ENCODE results near the gene TMEM37. TPM values are rescaled to one million over a fixed set of nuclear protein-coding genes. Genes with fewer than 3 reads are reported as not detected.

The TMEM37 gene
- total and polyA plus RNA-seq, 2 of the 13 experiments (the other 11 are each of a cell fraction or from before 2014, with no cell fraction given): 37.7 to 115 TPM

DNA sequence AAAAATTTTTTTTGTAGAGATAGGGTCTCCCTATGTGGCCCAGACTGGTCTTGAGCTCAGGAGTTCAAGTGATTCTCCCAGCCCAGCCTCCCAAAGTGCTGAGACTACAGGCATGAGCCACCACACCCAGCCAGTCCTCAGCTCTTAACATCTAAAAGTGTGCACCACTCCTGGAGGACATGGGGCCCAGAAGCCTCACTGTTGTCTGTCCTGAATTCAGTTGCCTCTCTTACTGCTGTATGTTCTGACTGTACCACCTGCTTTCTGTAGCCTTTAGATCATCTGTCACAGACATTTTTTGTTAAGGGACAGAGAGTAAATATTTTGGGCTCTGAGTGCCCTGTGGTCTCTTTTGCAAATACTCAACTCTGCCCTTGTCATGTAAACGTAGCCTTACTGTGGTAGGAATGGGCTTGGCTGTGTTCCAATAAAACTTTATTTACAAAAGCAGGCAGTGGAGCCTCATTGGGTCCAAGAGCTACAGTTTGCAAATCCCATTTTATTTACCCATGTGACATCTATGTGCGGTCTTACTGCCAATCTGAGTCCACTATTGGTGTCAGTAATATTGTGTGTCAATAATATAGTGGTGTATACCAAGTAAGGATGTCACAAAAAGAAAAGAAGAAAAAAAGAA is 38.1 kb downstream of the TMEM37 start (continued):
- TF ChIP-seq, protein P1, sequence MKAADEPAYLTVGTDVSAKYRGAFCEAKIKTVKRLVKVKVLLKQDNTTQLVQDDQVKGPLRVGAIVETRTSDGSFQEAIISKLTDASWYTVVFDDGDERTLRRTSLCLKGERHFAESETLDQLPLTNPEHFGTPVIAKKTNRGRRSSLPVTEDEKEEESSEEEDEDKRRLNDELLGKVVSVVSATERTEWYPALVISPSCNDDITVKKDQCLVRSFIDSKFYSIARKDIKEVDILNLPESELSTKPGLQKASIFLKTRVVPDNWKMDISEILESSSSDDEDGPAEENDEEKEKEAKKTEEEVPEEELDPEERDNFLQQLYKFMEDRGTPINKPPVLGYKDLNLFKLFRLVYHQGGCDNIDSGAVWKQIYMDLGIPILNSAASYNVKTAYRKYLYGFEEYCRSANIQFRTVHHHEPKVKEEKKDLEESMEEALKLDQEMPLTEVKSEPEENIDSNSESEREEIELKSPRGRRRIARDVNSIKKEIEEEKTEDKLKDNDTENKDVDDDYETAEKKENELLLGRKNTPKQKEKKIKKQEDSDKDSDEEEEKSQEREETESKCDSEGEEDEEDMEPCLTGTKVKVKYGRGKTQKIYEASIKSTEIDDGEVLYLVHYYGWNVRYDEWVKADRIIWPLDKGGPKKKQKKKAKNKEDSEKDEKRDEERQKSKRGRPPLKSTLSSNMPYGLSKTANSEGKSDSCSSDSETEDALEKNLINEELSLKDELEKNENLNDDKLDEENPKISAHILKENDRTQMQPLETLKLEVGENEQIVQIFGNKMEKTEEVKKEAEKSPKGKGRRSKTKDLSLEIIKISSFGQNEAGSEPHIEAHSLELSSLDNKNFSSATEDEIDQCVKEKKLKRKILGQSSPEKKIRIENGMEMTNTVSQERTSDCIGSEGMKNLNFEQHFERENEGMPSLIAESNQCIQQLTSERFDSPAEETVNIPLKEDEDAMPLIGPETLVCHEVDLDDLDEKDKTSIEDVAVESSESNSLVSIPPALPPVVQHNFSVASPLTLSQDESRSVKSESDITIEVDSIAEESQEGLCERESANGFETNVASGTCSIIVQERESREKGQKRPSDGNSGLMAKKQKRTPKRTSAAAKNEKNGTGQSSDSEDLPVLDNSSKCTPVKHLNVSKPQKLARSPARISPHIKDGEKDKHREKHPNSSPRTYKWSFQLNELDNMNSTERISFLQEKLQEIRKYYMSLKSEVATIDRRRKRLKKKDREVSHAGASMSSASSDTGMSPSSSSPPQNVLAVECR (CRISPR knock-in tag; IDR thresholded peaks at IDR 0.05; ENCODE audit: borderline replicate concordance): peak; percentile 49; the same call in 1 of the 2 replicates
- TF ChIP-seq, protein P2, sequence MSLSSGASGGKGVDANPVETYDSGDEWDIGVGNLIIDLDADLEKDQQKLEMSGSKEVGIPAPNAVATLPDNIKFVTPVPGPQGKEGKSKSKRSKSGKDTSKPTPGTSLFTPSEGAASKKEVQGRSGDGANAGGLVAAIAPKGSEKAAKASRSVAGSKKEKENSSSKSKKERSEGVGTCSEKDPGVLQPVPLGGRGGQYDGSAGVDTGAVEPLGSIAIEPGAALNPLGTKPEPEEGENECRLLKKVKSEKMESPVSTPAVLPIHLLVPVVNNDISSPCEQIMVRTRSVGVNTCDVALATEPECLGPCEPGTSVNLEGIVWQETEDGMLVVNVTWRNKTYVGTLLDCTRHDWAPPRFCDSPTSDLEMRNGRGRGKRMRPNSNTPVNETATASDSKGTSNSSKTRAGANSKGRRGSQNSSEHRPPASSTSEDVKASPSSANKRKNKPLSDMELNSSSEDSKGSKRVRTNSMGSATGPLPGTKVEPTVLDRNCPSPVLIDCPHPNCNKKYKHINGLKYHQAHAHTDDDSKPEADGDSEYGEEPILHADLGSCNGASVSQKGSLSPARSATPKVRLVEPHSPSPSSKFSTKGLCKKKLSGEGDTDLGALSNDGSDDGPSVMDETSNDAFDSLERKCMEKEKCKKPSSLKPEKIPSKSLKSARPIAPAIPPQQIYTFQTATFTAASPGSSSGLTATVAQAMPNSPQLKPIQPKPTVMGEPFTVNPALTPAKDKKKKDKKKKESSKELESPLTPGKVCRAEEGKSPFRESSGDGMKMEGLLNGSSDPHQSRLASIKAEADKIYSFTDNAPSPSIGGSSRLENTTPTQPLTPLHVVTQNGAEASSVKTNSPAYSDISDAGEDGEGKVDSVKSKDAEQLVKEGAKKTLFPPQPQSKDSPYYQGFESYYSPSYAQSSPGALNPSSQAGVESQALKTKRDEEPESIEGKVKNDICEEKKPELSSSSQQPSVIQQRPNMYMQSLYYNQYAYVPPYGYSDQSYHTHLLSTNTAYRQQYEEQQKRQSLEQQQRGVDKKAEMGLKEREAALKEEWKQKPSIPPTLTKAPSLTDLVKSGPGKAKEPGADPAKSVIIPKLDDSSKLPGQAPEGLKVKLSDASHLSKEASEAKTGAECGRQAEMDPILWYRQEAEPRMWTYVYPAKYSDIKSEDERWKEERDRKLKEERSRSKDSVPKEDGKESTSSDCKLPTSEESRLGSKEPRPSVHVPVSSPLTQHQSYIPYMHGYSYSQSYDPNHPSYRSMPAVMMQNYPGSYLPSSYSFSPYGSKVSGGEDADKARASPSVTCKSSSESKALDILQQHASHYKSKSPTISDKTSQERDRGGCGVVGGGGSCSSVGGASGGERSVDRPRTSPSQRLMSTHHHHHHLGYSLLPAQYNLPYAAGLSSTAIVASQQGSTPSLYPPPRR (CRISPR knock-in tag; IDR thresholded peaks at IDR 0.05; ENCODE audit: borderline replicate concordance): peak; percentile 91
- TF ChIP-seq MED1 (CRISPR knock-in tag; IDR thresholded peaks at IDR 0.05) (peak; percentile 55; the same call in 1 of the 2 replicates), SOX6 (IDR thresholded peaks at IDR 0.05) (no peak), SOX6 (CRISPR knock-in tag; IDR thresholded peaks at IDR 0.05) (peak; percentile 72)
- TF ChIP-seq, protein P3, sequence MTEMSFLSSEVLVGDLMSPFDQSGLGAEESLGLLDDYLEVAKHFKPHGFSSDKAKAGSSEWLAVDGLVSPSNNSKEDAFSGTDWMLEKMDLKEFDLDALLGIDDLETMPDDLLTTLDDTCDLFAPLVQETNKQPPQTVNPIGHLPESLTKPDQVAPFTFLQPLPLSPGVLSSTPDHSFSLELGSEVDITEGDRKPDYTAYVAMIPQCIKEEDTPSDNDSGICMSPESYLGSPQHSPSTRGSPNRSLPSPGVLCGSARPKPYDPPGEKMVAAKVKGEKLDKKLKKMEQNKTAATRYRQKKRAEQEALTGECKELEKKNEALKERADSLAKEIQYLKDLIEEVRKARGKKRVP (CRISPR knock-in tag; IDR thresholded peaks at IDR 0.05): 0 out of 4 replicates have a peak, but pooled peaks of 1 of the 2 experiments have one; percentile 26
- TF ChIP-seq, protein P4, sequence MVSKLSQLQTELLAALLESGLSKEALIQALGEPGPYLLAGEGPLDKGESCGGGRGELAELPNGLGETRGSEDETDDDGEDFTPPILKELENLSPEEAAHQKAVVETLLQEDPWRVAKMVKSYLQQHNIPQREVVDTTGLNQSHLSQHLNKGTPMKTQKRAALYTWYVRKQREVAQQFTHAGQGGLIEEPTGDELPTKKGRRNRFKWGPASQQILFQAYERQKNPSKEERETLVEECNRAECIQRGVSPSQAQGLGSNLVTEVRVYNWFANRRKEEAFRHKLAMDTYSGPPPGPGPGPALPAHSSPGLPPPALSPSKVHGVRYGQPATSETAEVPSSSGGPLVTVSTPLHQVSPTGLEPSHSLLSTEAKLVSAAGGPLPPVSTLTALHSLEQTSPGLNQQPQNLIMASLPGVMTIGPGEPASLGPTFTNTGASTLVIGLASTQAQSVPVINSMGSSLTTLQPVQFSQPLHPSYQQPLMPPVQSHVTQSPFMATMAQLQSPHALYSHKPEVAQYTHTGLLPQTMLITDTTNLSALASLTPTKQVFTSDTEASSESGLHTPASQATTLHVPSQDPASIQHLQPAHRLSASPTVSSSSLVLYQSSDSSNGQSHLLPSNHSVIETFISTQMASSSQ (IDR thresholded peaks at IDR 0.05; ENCODE audit: low read depth): no peak
- TF ChIP-seq, protein P4 (CRISPR knock-in tag; IDR thresholded peaks at IDR 0.05; ENCODE audit: borderline replicate concordance): no peak
- TF ChIP-seq, protein P5, sequence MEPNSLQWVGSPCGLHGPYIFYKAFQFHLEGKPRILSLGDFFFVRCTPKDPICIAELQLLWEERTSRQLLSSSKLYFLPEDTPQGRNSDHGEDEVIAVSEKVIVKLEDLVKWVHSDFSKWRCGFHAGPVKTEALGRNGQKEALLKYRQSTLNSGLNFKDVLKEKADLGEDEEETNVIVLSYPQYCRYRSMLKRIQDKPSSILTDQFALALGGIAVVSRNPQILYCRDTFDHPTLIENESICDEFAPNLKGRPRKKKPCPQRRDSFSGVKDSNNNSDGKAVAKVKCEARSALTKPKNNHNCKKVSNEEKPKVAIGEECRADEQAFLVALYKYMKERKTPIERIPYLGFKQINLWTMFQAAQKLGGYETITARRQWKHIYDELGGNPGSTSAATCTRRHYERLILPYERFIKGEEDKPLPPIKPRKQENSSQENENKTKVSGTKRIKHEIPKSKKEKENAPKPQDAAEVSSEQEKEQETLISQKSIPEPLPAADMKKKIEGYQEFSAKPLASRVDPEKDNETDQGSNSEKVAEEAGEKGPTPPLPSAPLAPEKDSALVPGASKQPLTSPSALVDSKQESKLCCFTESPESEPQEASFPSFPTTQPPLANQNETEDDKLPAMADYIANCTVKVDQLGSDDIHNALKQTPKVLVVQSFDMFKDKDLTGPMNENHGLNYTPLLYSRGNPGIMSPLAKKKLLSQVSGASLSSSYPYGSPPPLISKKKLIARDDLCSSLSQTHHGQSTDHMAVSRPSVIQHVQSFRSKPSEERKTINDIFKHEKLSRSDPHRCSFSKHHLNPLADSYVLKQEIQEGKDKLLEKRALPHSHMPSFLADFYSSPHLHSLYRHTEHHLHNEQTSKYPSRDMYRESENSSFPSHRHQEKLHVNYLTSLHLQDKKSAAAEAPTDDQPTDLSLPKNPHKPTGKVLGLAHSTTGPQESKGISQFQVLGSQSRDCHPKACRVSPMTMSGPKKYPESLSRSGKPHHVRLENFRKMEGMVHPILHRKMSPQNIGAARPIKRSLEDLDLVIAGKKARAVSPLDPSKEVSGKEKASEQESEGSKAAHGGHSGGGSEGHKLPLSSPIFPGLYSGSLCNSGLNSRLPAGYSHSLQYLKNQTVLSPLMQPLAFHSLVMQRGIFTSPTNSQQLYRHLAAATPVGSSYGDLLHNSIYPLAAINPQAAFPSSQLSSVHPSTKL (CRISPR knock-in tag; IDR thresholded peaks at IDR 0.05): peak; percentile 77

Measured in HepG2 (cell line).